GM21786 (cell line): ENCODE results near the gene TOR4A.

Source experiments
- ATAC-seq: cut with Tn5 transposase; IDR thresholded peaks from one replicate; pipeline ENCODE4 v1.9.1; 2021; ENCODE audit not compliant: unreplicated experiment

Gene TOR4A

GRCh38 chr9:137331929-137332328 is 54.4 kb downstream of the TOR4A start:
- no peak for ATAC-seq
